Tibial nerve (tissue), 4 donors: ENCODE data around the gene ZNHIT2. TPM values are rescaled to one million over a fixed set of nuclear protein-coding genes. Genes with fewer than 3 reads are reported as not detected.
A peak's percentile ranks its signal among the peaks of the same experiment; 100 is the strongest.

Experiments used
- DNase-seq, 2 donors: peaks; one replicate each; pipeline ENCODE4 v3.0.0-alpha.2; 2019; ENCODE audit warnings: low spot score in 2 of 2
- H3K27ac ChIP-seq, 4 donors: fragments of 200-600 bp; sonication (generic) in 3 of 4; one replicate each; pipeline ENCODE4 v1.5.1; 2017 to 2019; ENCODE audit warnings: mild to moderate bottlenecking in 1 of 4
- H3K27me3 ChIP-seq, 2 donors: fragments of 200-600 bp; sonication (generic) in 1 of 2; one replicate each; pipeline versions ENCODE4 v1.5.1 to v1.6.0; 2017 to 2019
- H3K36me3 ChIP-seq, 3 donors: fragments of 200-600 bp; sonication (generic); one replicate each; pipeline ENCODE4 v1.5.1; 2018 to 2019
- H3K4me1 ChIP-seq, 4 donors: fragments of 200-600 bp; sonication (generic) in 3 of 4; one replicate each; pipeline ENCODE4 v1.5.1; 2017 to 2019
- H3K4me3 ChIP-seq, 4 donors: fragments of 200-600 bp; sonication (generic) in 3 of 4; one replicate each; pipeline ENCODE4 v1.5.1; 2017 to 2019; ENCODE audit warnings: mild to moderate bottlenecking in 1 of 4, moderate library complexity in 1 of 4
- H3K9me3 ChIP-seq, 4 donors: fragments of 200-600 bp; sonication (generic) in 3 of 4; one replicate each; pipeline ENCODE4 v1.5.1; 2017 to 2019
- CTCF ChIP-seq, 5 experiments: fragments of 200-600 bp in 3 of 5; fragments of 450-650 bp in 2 of 5; sonication (generic) in 3 of 5; IDR thresholded peaks; one replicate each; pipeline ENCODE4 v1.5.1; 2016 to 2019; ENCODE audit warnings: antibody characterized with exemption in 5 of 5, mild to moderate bottlenecking in 3 of 5, moderate library complexity in 2 of 5
- EP300 ChIP-seq, 2 donors: sonication (generic); formaldehyde crosslinking; IDR thresholded peaks; one replicate each; pipeline ENCODE4 v1.6.1; 2017; ENCODE audit warnings: antibody characterized with exemption in 2 of 2, mild to moderate bottlenecking in 1 of 2
- POLR2A ChIP-seq, 2 donors: fragments of 450-650 bp; IDR thresholded peaks; one replicate each; pipeline ENCODE4 v1.6.1; 2017; ENCODE audit warnings: antibody characterized with exemption in 2 of 2, mild to moderate bottlenecking in 2 of 2, moderate library complexity in 2 of 2
- WGBS, 2 donors: methylation state at CpG; one replicate each; pipeline ENCODE4 v1.1.5; 2018; 5-methylcytosine and 5-hydroxymethylcytosine counted together
- total RNA-seq, 4 donors: library from RNA; depleted of rRNA; stranded (reverse); fragments of >200 nt; gene quantifications; one replicate each; pipeline ENCODE4 v1.1.0, GENCODE V29; 2016

Gene ZNHIT2
- total RNA-seq, 4 donors from 2014 or later = 19.2 to 26.8 (median 22.6) TPM

- H3K27me3 ChIP-seq = no peaks in the 10 kb centered on the region
- peak overlapping the region; percentile 69 to 94 (median 89) for H3K4me3 ChIP-seq
- WGBS, 2 donors = 2% methylated on average over 24 of the region's 24 CpGs
- peak overlapping the region; percentile 95 to 99 (median 96) for H3K27ac ChIP-seq
- H3K36me3 ChIP-seq = peaks cover 0 to 30% (median 18%) of the 10 kb centered on the region in 3 donors
- peaks cover 0 to 41% (median 20%) of the 10 kb centered on the region in 4 donors for H3K4me1 ChIP-seq
- H3K9me3 ChIP-seq = no peaks in the 10 kb centered on the region
- DNase-seq = peak; percentile 77 to 89
- TF ChIP-seq EP300 (IDR thresholded peaks at IDR 0.05) = no peak
- TF ChIP-seq CTCF (IDR thresholded peaks at IDR 0.05) = no peak
- no peak for TF ChIP-seq POLR2A (IDR thresholded peaks at IDR 0.05)
Measured at GRCh38 chr11:65134952-65135632, 17.6 kb upstream of the ZNHIT2 start.

GRCh38 chr11:65134240-65134951 is 16.9 kb upstream of the ZNHIT2 start, which contains the start of gene SYVN1:
Gene SYVN1 (minus strand): TSS chr11:65134519. CDS start chr11:65133601, 918 bp downstream.
- H3K27me3 ChIP-seq = no peaks in the 10 kb centered on the region
- 1 to 2% methylated on average over 44 to 45 of the region's 60 CpGs for WGBS, 2 donors
- TF ChIP-seq POLR2A (IDR thresholded peaks at IDR 0.05) (peak; percentile 94), CTCF (IDR thresholded peaks at IDR 0.05) (peak in 2 of 5 experiments; percentile 39 to 58), EP300 (IDR thresholded peaks at IDR 0.05) (peak; percentile 81 to 99)
- peak; percentile 83 to 89 for DNase-seq
- peak within 1 kb of the TSS; percentile 95 to 99 (median 96) for H3K27ac ChIP-seq
- peaks cover 0 to 41% (median 20%) of the 10 kb centered on the region in 4 donors for H3K4me1 ChIP-seq
- peaks cover 0 to 37% (median 25%) of the 10 kb centered on the region in 3 donors for H3K36me3 ChIP-seq
- H3K9me3 ChIP-seq = no peaks in the 10 kb centered on the region
- H3K4me3 ChIP-seq = peak within 1 kb of the TSS; percentile 69 to 94 (median 89)

- WGBS, 2 donors = 1 to 2% methylated on average over 18 to 20 of the region's 20 CpGs
- DNase-seq = peak in 1 of 2 donors; percentile 53
- peak overlapping the region; percentile 95 to 99 (median 96) for H3K27ac ChIP-seq
Measured at GRCh38 chr11:65133724-65134123, 16.2 kb upstream of the ZNHIT2 start.

GRCh38 chr11:65132988-65133700 is 15.6 kb upstream of the ZNHIT2 start:
- H3K27me3 ChIP-seq = no peaks in the 10 kb centered on the region
- peaks cover 0 to 49% (median 35%) of the 10 kb centered on the region in 3 donors for H3K36me3 ChIP-seq
- TF ChIP-seq POLR2A (IDR thresholded peaks at IDR 0.05) (no peak), CTCF (IDR thresholded peaks at IDR 0.05) (no peak), EP300 (IDR thresholded peaks at IDR 0.05) (no peak)
- peaks cover 0 to 41% (median 20%) of the 10 kb centered on the region in 4 donors for H3K4me1 ChIP-seq
- no peak for DNase-seq
- WGBS, 2 donors = 38% methylated on average over 18 of the region's 18 CpGs
- H3K4me3 ChIP-seq = peak overlapping the region; percentile 69 to 94 (median 89)
- no peaks in the 10 kb centered on the region for H3K9me3 ChIP-seq
- H3K27ac ChIP-seq = peak overlapping the region; percentile 29 to 99 (median 95)

More at GRCh38 chr11:65133724-65134123, 16.2 kb upstream of the ZNHIT2 start:
- Histone ChIP-seq H3K4me1 (peaks cover 0 to 41% (median 20%) of the 10 kb centered on the region in 4 donors), H3K9me3 (no peaks in the 10 kb centered on the region), H3K27me3 (no peaks in the 10 kb centered on the region), H3K4me3 (peak overlapping the region; percentile 69 to 94 (median 89)), H3K36me3 (peaks cover 0 to 43% (median 32%) of the 10 kb centered on the region in 3 donors)
- TF ChIP-seq POLR2A (IDR thresholded peaks at IDR 0.05) = no peak
